Pons (tissue), 1 donor: Measurements from ENCODE around the gene MEGF11.

Source experiments
- DNase-seq: peaks from one replicate; pipeline ENCODE4 v3.0.0-alpha.2; 2016; ENCODE audit warnings: low spot score

The MEGF11 gene

DNA sequence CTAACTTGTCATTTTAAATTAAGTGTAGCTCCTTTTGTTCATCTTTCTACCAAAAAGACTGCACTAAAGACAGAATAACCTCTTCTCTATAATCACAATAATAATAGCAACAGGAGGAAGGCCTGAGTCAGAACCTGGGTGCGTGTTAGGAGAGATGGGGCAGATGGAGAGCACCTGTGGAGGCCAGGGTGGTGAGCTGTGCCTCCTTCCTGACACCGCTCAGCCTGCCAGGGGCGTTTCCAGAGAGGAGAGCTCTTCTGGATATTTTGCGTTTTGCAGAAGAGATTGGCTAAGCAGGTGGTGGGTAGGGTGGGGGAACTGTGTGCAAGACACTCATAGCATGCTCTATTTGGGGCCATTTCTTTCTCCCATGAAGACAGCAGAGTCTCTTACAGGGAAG, 83.5 kb downstream of the MEGF11 start:
- no peak for DNase-seq

GRCh38 chr15:66169625-66170024, 83.9 kb downstream of the MEGF11 start:
- DNase-seq = no peak

- DNase-seq = no peak
Observed at GRCh38 chr15:66169023-66169422, 84.5 kb downstream of the MEGF11 start.

DNA sequence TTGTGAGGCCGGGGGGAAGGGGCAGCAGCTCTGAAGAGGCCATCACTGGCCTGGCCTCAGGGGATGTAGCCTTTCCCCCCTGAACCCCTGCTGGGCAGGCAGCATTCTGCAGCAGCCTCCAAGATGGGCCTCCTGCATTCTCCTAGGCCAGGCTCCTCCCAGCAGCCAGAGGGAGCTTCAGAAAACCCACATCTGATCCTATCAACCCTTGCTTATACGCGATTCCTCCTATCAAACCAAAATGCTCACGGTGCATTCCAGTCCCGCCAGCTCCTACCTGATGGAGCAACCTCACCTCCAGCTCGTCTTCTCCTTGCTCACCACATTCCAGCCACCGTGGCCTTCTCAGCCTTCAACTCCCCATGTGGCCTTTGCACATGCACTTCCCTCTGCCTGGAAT, 85.7 kb downstream of the MEGF11 start:
- DNase-seq = no peak

GRCh38 chr15:66165856-66166255, 87.7 kb downstream of the MEGF11 start:
- DNase-seq = no peak

DNA sequence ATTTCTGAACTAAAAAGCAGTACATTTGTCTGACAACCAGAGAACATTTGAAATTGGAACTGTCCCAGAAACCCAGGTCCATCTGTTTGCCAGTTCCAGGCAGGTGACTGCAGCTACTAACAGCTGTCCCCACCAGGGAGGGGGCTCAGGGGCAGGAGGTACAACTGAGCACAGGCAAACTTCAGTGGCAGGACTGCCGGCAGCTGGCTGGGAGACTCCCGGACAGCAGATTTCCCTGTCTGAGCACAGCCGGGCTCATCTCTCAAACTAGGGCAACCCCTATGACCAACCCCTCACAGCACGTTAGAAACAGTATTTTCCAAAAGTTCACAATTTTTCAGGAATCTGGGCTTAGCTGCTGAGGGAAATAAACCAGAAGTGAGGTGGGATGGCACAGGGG, 88.8 kb downstream of the MEGF11 start:
- DNase-seq = no peak

DNA sequence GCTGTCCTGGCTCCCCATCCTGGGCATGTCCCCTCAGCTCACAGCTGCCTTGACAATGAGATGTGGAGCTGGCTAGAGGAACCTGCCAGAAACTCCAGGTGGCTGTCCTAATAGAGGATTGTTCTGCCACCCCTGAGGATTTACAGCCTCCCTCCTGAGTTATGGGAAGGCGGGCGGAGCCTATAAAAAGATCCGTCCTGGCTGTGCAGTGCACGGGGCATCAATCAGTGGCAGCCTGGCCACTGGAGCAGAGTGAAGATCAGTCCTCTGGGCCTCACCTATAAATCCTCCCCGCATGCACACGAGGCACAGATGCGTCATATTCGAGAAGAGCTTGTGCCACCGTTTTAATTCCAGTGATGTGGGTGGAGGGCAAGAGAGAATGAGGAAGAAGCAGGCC, 90.0 kb downstream of the MEGF11 start:
- DNase-seq = no peak

DNA sequence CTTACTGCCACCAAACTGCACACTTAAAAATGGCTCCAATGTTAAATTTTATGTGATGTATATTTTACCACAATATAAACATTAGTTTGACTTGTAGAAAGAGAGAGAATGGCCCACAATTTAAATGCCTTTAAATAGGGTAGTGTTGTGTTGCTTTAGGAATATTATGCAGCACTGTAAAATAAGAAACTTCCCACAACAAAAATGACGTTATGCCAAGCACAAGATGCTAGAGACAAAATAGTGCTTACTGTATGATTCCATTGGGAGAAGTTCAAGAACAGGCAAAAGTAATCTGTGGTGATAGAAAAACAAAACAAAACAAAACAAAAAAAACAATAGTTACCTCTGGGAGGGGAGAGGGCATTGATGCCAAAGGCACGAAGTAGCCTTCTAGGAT, 91.3 kb downstream of the MEGF11 start:
- no peak for DNase-seq

DNA sequence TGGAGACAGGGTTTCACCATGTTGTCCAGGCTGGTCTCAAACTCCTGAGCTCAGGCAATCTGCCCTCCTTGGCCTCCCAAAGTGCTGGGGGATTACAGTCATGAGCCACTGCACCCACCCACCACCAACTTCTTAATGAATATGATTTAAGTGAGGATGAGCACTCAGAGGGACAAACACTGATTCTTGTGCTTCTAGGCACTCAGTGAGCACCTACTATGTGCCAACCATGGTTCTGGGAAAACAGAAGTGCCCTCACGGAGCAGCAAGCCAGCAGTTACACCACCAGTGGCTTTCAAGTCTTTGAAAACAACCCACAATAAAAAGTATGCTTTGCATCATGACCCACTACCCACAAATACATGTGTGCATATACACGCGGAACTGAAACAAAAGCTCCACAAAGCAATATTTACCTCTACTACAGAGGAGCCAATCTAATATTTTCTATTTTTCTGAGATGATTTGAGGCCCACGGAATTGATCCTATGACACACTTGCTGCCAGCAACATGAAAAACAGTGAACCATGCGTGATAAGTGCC, 91.9 kb downstream of the MEGF11 start:
- DNase-seq = no peak

DNA sequence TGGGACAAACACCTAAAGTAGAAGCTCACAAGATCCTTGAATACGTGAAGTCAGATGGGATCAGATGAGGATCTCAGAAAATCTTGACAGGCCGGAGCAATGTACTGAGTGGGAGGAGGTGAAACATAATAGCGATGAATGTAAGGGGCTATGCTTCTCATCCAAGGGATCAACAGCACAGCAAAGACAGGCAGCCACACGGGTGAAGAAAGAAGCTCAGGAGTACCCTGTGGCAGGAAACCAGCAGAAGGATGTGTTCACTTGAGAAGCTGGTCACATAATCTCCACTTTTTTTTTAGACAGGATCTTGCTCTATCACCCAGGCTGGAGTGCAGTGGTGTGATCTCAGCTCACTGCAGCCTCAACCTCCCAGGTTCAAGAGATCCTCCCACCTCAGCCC, 92.4 kb downstream of the MEGF11 start:
- no peak for DNase-seq

GRCh38 chr15:66157507-66157906, 96.0 kb downstream of the MEGF11 start:
- no peak for DNase-seq

DNA sequence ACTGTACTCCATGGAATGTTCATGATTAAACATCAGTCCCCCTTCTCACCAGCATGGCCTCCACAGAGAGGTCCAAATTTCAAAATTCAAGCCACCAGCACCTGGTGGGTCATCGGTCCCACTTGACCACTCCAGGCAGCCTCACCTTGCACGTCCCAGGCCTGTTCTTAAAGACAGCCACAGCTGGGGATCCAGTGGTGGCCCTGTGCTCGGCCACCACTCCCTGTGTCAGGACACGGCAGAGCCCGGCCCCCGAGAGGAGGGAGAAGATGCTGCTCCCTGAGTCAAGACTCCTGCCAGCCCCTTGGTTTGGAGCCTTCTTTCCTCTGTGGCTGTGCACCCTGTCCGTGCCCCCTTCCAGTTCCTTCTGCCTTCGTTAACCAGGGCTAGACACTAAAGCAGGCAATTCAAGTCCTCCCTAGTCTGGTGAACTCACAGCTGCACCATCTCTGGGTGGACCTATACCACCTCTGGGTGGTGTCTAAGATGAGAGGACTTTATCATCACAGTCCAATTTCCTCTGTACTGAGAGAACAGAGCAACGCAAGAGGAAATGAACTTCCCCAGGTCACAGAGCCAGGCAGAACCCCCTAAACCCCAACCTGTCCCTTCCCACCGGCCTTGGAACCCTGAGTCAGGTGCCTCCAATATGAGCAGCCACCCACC, 97.1 kb downstream of the MEGF11 start:
- DNase-seq = no peak

- no peak for DNase-seq
Observed at GRCh38 chr15:66155065-66155464, 98.5 kb downstream of the MEGF11 start.

DNA sequence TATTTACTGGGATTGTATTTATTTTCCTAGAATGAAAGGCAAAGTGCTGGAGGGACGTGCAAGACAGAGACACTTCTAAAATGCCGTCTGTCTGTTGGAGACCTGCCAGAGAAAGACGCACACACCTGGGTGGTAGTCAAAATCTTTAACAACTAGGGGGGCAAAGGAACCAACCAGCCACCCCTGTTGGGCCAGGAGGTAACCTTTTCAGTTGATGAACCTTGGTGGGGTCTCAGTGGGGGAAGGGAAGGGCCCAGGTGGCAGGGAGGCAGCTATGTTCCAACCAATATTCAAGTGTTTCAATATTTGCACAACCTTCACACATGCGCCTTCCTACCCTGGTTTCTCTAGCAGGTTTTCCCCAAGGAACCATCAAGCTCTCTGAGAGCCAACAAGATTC, 99.0 kb downstream of the MEGF11 start:
- DNase-seq = no peak

GRCh38 chr15:66153549-66154415, 99.8 kb downstream of the MEGF11 start:
- DNase-seq = no peak

DNA sequence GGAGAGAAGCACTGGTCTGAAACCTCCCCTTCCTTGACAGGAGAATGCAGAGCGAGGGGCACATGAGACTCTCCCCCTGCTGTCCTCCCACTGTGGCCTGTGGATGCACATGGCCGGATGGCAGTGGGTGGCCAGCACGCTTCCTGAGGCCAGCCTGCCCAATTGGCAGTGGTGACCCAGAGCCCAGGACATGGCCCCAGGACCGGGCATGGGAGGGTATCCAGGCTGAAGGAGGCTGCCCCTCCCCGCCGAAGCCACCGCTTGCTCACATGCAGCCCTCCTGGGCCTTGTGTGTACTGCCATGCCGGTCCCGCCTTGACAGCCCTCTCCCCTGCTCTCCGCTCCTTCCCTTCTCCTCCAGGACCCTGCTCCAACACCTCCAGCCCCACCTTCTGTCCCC, 100.9 kb downstream of the MEGF11 start:
- DNase-seq = no peak

GRCh38 chr15:66151809-66152208, 101.7 kb downstream of the MEGF11 start:
- no peak for DNase-seq

GRCh38 chr15:66149871-66150270, 103.7 kb downstream of the MEGF11 start:
- DNase-seq = no peak

- no peak for DNase-seq
Observed at GRCh38 chr15:66148187-66148586, 105.4 kb downstream of the MEGF11 start.

DNA sequence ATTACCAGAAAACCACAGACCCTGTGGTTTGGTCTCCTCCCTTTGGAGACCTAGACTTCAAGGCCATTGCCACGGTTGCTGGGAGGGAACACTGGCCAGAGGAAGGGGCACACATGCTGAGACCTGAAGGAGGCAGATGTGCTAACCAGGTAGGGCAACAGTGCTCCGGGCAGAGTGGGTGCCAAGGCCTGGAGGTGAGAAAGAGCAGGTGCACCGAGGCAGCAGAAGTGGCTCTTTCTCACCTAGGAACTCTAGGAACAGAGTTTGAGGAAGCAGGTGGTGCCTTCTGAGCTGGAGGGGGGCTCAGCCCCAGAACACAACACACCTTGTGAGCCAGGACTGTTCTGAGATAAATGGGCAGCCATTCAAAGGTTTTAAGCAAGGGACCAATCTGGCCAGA, 106.1 kb downstream of the MEGF11 start:
- no peak for DNase-seq

DNA sequence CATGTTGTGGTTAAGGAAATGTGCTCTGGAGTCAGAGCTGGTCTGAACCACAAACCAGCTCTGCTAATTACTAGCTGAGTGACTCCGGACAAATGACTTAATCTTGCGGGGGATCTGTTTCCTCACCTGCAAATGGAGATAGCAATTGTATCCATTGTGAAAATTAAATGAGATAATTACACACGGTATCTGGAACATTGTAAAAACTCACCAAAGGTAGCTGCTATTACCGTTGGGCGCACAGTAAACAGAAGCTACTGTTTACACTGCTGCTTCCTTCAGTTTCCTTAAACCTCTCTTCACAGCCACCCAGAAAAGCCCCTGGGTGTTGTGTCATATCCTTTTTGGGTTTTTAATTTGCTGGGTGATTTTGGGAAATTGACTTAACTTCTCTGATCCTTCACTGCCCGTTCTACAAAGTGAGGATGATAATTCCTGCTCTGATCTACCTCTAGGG, 107.8 kb downstream of the MEGF11 start:
- DNase-seq = no peak

- DNase-seq = no peak
Observed at GRCh38 chr15:66144978-66145725, 108.4 kb downstream of the MEGF11 start.

- no peak for DNase-seq
Observed at GRCh38 chr15:66142285-66142684, 111.3 kb downstream of the MEGF11 start.
